Measurements from ENCODE around the gene CSF3R.
"Not testable (repeated sequence)": the region's sequence is repeated elsewhere in the genome, so short reads cannot be mapped to it uniquely, and the experiment has no call there.

- TF ChIP-seq CTCF (IDR thresholded peaks at IDR 0.05); MYBL2 (CRISPR knock-in tag; IDR thresholded peaks at IDR 0.05); TEAD4 (CRISPR knock-in tag; IDR thresholded peaks at IDR 0.05); ETV6 (CRISPR knock-in tag; IDR thresholded peaks at IDR 0.05); IRF1 (CRISPR knock-in tag; IDR thresholded peaks at IDR 0.05): not testable (repeated sequence)
These were observed 5.1 kb downstream of the CSF3R start for GRCh38 chr1:36477615-36478014.
